K562 (cell line): ENCODE measurements around the gene FKBP1B. TPM values are rescaled to one million over a fixed set of nuclear protein-coding genes. Genes with fewer than 3 reads are reported as not detected.

ENCODE experiments used
- MTA3 ChIP-seq: fragments of 450-650 bp; formaldehyde crosslinking; IDR thresholded peaks from 2 replicates; pipeline ENCODE4 v1.6.1; 2017; ENCODE audit warnings: mild to moderate bottlenecking, borderline replicate concordance
- NR2C2 ChIP-seq, 2 experiments: fragments of 200-800 bp in 1 of 2; sonication (Bioruptor generic) in 1 of 2; sonication (generic) in 1 of 2; formaldehyde crosslinking in 1 of 2; IDR thresholded peaks; 2 replicates each; pipeline versions ENCODE4 v1.6.1 to v1.8.0; 2016 to 2022; ENCODE audit warnings: mild to moderate bottlenecking in 1 of 2, missing compliant biosample characterization in 1 of 2, missing genetic modification characterization in 1 of 2, missing genetic modification reagents in 1 of 2
- ZFP36 ChIP-seq: fragments of 150-350 bp; IDR thresholded peaks from 2 replicates; pipeline ENCODE4 v1.6.1; 2018; ENCODE audit warnings: low read length, low read depth; ENCODE audit not compliant: partially characterized antibody
- ZNF121 ChIP-seq: sonication (generic); formaldehyde crosslinking; conservative IDR thresholded peaks from 2 replicates; pipeline ENCODE4 v1.8.0; 2022; ENCODE audit warnings: missing genetic modification reagents
- ZNF253 ChIP-seq: fragments of 250-450 bp; sonication (Bioruptor Pico); conservative IDR thresholded peaks from 2 replicates; pipeline ENCODE4 v1.6.1; 2021; ENCODE audit warnings: mild to moderate bottlenecking
- ZNF431 ChIP-seq: sonication (generic); formaldehyde crosslinking; IDR thresholded peaks from 2 replicates; pipeline ENCODE4 v1.8.0; 2022; ENCODE audit warnings: mild to moderate bottlenecking, missing genetic modification reagents
- polyA plus RNA-seq, 8 experiments: library from polyadenylated mRNA; depleted of rRNA in 4 of 8; stranded (reverse) in 5 of 8; unstranded in 3 of 8; fragments of >200 nt; fragmentation: Nextera tagmentation in 2 of 8; fragmentation: Illumina TruSeq in 1 of 8; extraction: Ambion mirVana in 2 of 8; extraction: Trizol in 1 of 8; gene quantifications; 2 replicates each; pipeline versions ENCODE4 v1.2.1 to v1.2.3, GENCODE V29; 2011 to 2014; ENCODE audit warnings: inconsistent platforms in 1 of 8, missing spikeins in 1 of 8
- total RNA-seq, 7 experiments: library from RNA; depleted of rRNA in 6 of 7; stranded (reverse); fragments of >200 nt in 6 of 7; fragmentation: Illumina TruSeq in 2 of 7; extraction: Trizol in 2 of 7; gene quantifications; 2 replicates each; pipeline versions ENCODE4 v1.2.1 to v1.2.3, GENCODE V29; 2011 to 2021; ENCODE audit warnings: low replicate concordance in 1 of 7
- TF ChIP-seq, protein P1 (sequence below), 2 experiments: fragments of 450-650 bp; formaldehyde crosslinking in 1 of 2; IDR thresholded peaks; 2 replicates each; pipeline versions ENCODE4 v1.4.0 to v1.6.1; 2014 to 2020; ENCODE audit warnings: mild to moderate bottlenecking in 2 of 2, borderline replicate concordance in 1 of 2, low read depth in 1 of 2
- TF ChIP-seq, protein P2 (sequence below): fragments of 200-800 bp; sonication (Bioruptor generic); IDR thresholded peaks from 2 replicates; pipeline ENCODE4 v1.6.1; 2016; ENCODE audit warnings: missing genetic modification characterization, missing compliant biosample characterization

Gene FKBP1B
- total and polyA plus RNA-seq, 9 of the 15 experiments (the other 6 are each of a cell fraction or from before 2014, with no cell fraction given): 0.58 to 9.4 (median 1.6) TPM

- TF ChIP-seq NR2C2 (CRISPR knock-in tag; IDR thresholded peaks at IDR 0.05): peak; percentile 93
- TF ChIP-seq NR2C2 (tag; IDR thresholded peaks at IDR 0.05): peak; percentile 99
- TF ChIP-seq ZNF121 (CRISPR knock-in tag): 0 out of 2 replicates have a peak, but pooled peaks have one; percentile 10
- TF ChIP-seq, protein P1, sequence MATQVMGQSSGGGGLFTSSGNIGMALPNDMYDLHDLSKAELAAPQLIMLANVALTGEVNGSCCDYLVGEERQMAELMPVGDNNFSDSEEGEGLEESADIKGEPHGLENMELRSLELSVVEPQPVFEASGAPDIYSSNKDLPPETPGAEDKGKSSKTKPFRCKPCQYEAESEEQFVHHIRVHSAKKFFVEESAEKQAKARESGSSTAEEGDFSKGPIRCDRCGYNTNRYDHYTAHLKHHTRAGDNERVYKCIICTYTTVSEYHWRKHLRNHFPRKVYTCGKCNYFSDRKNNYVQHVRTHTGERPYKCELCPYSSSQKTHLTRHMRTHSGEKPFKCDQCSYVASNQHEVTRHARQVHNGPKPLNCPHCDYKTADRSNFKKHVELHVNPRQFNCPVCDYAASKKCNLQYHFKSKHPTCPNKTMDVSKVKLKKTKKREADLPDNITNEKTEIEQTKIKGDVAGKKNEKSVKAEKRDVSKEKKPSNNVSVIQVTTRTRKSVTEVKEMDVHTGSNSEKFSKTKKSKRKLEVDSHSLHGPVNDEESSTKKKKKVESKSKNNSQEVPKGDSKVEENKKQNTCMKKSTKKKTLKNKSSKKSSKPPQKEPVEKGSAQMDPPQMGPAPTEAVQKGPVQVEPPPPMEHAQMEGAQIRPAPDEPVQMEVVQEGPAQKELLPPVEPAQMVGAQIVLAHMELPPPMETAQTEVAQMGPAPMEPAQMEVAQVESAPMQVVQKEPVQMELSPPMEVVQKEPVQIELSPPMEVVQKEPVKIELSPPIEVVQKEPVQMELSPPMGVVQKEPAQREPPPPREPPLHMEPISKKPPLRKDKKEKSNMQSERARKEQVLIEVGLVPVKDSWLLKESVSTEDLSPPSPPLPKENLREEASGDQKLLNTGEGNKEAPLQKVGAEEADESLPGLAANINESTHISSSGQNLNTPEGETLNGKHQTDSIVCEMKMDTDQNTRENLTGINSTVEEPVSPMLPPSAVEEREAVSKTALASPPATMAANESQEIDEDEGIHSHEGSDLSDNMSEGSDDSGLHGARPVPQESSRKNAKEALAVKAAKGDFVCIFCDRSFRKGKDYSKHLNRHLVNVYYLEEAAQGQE (IDR thresholded peaks at IDR 0.05; ENCODE audit: borderline replicate concordance): no peak
- TF ChIP-seq, protein P1 (CRISPR knock-in tag; IDR thresholded peaks at IDR 0.05; ENCODE audit: low read depth): peak; percentile 69; the same call in 1 of the 2 replicates
- TF ChIP-seq ZFP36: peak; percentile 90
- peak; percentile 93 for TF ChIP-seq MTA3
- TF ChIP-seq, protein P2, sequence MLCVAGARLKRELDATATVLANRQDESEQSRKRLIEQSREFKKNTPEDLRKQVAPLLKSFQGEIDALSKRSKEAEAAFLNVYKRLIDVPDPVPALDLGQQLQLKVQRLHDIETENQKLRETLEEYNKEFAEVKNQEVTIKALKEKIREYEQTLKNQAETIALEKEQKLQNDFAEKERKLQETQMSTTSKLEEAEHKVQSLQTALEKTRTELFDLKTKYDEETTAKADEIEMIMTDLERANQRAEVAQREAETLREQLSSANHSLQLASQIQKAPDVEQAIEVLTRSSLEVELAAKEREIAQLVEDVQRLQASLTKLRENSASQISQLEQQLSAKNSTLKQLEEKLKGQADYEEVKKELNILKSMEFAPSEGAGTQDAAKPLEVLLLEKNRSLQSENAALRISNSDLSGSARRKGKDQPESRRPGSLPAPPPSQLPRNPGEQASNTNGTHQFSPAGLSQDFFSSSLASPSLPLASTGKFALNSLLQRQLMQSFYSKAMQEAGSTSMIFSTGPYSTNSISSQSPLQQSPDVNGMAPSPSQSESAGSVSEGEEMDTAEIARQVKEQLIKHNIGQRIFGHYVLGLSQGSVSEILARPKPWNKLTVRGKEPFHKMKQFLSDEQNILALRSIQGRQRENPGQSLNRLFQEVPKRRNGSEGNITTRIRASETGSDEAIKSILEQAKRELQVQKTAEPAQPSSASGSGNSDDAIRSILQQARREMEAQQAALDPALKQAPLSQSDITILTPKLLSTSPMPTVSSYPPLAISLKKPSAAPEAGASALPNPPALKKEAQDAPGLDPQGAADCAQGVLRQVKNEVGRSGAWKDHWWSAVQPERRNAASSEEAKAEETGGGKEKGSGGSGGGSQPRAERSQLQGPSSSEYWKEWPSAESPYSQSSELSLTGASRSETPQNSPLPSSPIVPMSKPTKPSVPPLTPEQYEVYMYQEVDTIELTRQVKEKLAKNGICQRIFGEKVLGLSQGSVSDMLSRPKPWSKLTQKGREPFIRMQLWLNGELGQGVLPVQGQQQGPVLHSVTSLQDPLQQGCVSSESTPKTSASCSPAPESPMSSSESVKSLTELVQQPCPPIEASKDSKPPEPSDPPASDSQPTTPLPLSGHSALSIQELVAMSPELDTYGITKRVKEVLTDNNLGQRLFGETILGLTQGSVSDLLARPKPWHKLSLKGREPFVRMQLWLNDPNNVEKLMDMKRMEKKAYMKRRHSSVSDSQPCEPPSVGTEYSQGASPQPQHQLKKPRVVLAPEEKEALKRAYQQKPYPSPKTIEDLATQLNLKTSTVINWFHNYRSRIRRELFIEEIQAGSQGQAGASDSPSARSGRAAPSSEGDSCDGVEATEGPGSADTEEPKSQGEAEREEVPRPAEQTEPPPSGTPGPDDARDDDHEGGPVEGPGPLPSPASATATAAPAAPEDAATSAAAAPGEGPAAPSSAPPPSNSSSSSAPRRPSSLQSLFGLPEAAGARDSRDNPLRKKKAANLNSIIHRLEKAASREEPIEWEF: no peak
- no peak for TF ChIP-seq ZNF253 (CRISPR knock-in tag)
- peak; percentile 70; the same call in 1 of the 2 replicates for TF ChIP-seq ZNF431
These were observed 26.6 kb downstream of the FKBP1B start, which contains the start of gene SF3B6 (continued) for GRCh38 chr2:24075915-24076848.
